ENCODE results near the gene PIGQ.

The PIGQ gene

GRCh38 chr16:534135-534534, 35.6 kb upstream of the PIGQ start:
- DNase-seq (ENCODE audit: low read depth, low spot score) = no peak

- DNase-seq (ENCODE audit: low read depth, low spot score) = no peak
These were observed 34.8 kb upstream of the PIGQ start for GRCh38 chr16:534856-535445.

GRCh38 chr16:535446-536405, 34.0 kb upstream of the PIGQ start:
- no peak for DNase-seq (ENCODE audit: low read depth, low spot score)

GRCh38 chr16:536746-537145, 33.0 kb upstream of the PIGQ start:
- no peak for DNase-seq (ENCODE audit: low read depth, low spot score)

- DNase-seq (ENCODE audit: low read depth, low spot score) = no peak
These were observed 32.1 kb upstream of the PIGQ start for GRCh38 chr16:537415-538335.

- peak; percentile 45 for DNase-seq (ENCODE audit: low read depth, low spot score)
These were observed 29.8 kb upstream of the PIGQ start for GRCh38 chr16:539901-540530.

- no peak for DNase-seq (ENCODE audit: low read depth, low spot score)
These were observed 29.0 kb upstream of the PIGQ start for GRCh38 chr16:540645-541340.

- no peak for DNase-seq (ENCODE audit: low read depth, low spot score)
These were observed 26.2 kb upstream of the PIGQ start for GRCh38 chr16:543301-544164.

- DNase-seq (ENCODE audit: low read depth, low spot score) = no peak
These were observed 25.3 kb upstream of the PIGQ start for GRCh38 chr16:544517-544916.

- DNase-seq (ENCODE audit: low read depth, low spot score) = no peak
These were observed 22.6 kb upstream of the PIGQ start for GRCh38 chr16:546909-547770.

GRCh38 chr16:548586-548985, 21.2 kb upstream of the PIGQ start:
- no peak for DNase-seq (ENCODE audit: low read depth, low spot score)

- DNase-seq (ENCODE audit: low read depth, low spot score) = no peak
These were observed 20.1 kb upstream of the PIGQ start for GRCh38 chr16:549544-550263.

GRCh38 chr16:551210-551609, 18.6 kb upstream of the PIGQ start:
- no peak for DNase-seq (ENCODE audit: low read depth, low spot score)

- no peak for DNase-seq (ENCODE audit: low read depth, low spot score)
These were observed 17.6 kb upstream of the PIGQ start for GRCh38 chr16:552171-552570.

GRCh38 chr16:553601-554296, 16.0 kb upstream of the PIGQ start:
- no peak for DNase-seq (ENCODE audit: low read depth, low spot score)

GRCh38 chr16:554297-554621, 15.5 kb upstream of the PIGQ start:
- no peak for DNase-seq (ENCODE audit: low read depth, low spot score)

- DNase-seq (ENCODE audit: low read depth, low spot score) = no peak
These were observed 15.0 kb upstream of the PIGQ start for GRCh38 chr16:554640-555365.

Data from brain pericyte (primary cell).